Measurements from ENCODE around the gene SKAP1. TPM values are rescaled to one million over a fixed set of nuclear protein-coding genes. Genes with fewer than 3 reads are reported as not detected.
A peak's percentile ranks its signal among the peaks of the same experiment; 100 is the strongest.

Gene SKAP1
- total RNA-seq, 1 experiment from 2014 or later = 0.31 TPM

DNA sequence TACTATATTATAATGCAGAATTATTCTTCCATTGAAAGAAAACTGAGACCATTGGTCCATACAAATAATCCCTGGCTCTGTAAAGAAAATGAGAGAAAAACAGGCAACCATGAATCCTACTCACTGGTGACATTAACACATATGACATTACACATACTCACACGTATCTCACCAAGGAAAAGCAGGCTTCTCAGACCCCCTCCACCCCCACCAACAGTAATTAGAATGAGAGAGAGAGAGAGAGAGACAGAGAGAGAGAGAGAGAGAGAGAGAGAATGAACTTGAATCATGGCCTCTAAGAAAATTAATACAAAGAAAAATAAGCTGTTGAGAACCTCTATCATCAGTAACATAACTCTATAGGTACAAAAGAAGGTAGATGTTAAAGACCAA is 190.4 kb downstream of the SKAP1 start:
- no peaks in the 10 kb centered on the region for H3K36me3 ChIP-seq (ENCODE audit: low read depth)
- H3K4me2 ChIP-seq = peak overlapping the region; percentile 61
- no peaks in the 10 kb centered on the region for H3K27me3 ChIP-seq (ENCODE audit: insufficient read depth, low read depth)
- no peak for DNase-seq
- intact Hi-C loops (cut with micrococcal nuclease; ENCODE audit: unreplicated experiment) = no loop called here
- H3K79me2 ChIP-seq (ENCODE audit: low read depth) = no peaks in the 10 kb centered on the region
- H3K9me3 ChIP-seq (ENCODE audit: insufficient read depth, low read depth) = peaks cover 10% of the 10 kb centered on the region
- BruUV-seq (replicated peaks) = no TSS peak
- peaks cover 70% of the 10 kb centered on the region for H3F3A ChIP-seq (ENCODE audit: insufficient read depth, low read depth)
- peak overlapping the region; percentile 83 for H3K27ac ChIP-seq
- no peak overlapping the region for H3K4me3 ChIP-seq
- CTCF ChIA-PET = interaction anchor here (0.6 to 2.0 kb wide), 2 partner anchors 23 to 141 kb away, joined by 3 to 8 read pairs; no protein-coding TSS in a partner anchor
- H2AFZ ChIP-seq = peak overlapping the region; percentile 31; the same call in 1 of the 2 replicates
- H3K4me1 ChIP-seq (replicated peaks; ENCODE audit: insufficient read depth) = peaks cover 88% of the 10 kb centered on the region
- H4K20me1 ChIP-seq (ENCODE audit: insufficient read depth) = no peaks in the 10 kb centered on the region
- TF ChIP-seq, protein P1, sequence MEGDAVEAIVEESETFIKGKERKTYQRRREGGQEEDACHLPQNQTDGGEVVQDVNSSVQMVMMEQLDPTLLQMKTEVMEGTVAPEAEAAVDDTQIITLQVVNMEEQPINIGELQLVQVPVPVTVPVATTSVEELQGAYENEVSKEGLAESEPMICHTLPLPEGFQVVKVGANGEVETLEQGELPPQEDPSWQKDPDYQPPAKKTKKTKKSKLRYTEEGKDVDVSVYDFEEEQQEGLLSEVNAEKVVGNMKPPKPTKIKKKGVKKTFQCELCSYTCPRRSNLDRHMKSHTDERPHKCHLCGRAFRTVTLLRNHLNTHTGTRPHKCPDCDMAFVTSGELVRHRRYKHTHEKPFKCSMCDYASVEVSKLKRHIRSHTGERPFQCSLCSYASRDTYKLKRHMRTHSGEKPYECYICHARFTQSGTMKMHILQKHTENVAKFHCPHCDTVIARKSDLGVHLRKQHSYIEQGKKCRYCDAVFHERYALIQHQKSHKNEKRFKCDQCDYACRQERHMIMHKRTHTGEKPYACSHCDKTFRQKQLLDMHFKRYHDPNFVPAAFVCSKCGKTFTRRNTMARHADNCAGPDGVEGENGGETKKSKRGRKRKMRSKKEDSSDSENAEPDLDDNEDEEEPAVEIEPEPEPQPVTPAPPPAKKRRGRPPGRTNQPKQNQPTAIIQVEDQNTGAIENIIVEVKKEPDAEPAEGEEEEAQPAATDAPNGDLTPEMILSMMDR (conservative IDR thresholded peaks at IDR 0.05) = no peak
- TF ChIP-seq EZH2 (IDR thresholded peaks at IDR 0.05; ENCODE audit: low read depth) = no peak
- POLR2A ChIA-PET (ENCODE audit: unreplicated experiment) = no interaction called here
- no peaks in the 10 kb centered on the region for H3K9me2 ChIP-seq (ENCODE audit: insufficient read depth)

- H3K9me3 ChIP-seq (ENCODE audit: insufficient read depth, low read depth) = peaks cover 10% of the 10 kb centered on the region
- no TSS peak for BruUV-seq (replicated peaks)
- H2AFZ ChIP-seq = no peak overlapping the region
- peak overlapping the region; percentile 83 for H3K27ac ChIP-seq
- no peaks in the 10 kb centered on the region for H3K27me3 ChIP-seq (ENCODE audit: insufficient read depth, low read depth)
- H3K36me3 ChIP-seq (ENCODE audit: low read depth) = no peaks in the 10 kb centered on the region
- CTCF ChIA-PET = interaction anchor here (0.5 to 2.0 kb wide), 2 partner anchors 24 to 113 kb away, joined by 6 to 8 read pairs; no protein-coding TSS in a partner anchor
- H3K4me1 ChIP-seq (replicated peaks; ENCODE audit: insufficient read depth) = peaks cover 82% of the 10 kb centered on the region
- intact Hi-C loops (cut with micrococcal nuclease; ENCODE audit: unreplicated experiment) = no loop called here
- POLR2A ChIA-PET (ENCODE audit: unreplicated experiment) = no interaction called here
- no peak for DNase-seq
- peaks cover 64% of the 10 kb centered on the region for H3F3A ChIP-seq (ENCODE audit: insufficient read depth, low read depth)
- H4K20me1 ChIP-seq (ENCODE audit: insufficient read depth) = no peaks in the 10 kb centered on the region
- peak overlapping the region; percentile 16; the same call in 1 of the 2 replicates for H3K4me2 ChIP-seq
- H3K4me3 ChIP-seq = no peak overlapping the region
- no peaks in the 10 kb centered on the region for H3K79me2 ChIP-seq (ENCODE audit: low read depth)
- no peaks in the 10 kb centered on the region for H3K9me2 ChIP-seq (ENCODE audit: insufficient read depth)
- TF ChIP-seq, protein P1 (conservative IDR thresholded peaks at IDR 0.05) = no peak
- TF ChIP-seq EZH2 (IDR thresholded peaks at IDR 0.05; ENCODE audit: low read depth) = no peak
Measured at GRCh38 chr17:48238933-48239602, 190.9 kb downstream of the SKAP1 start.

GRCh38 chr17:48237456-48237855 is 192.6 kb downstream of the SKAP1 start:
- Histone ChIP-seq H3F3A (ENCODE audit: insufficient read depth, low read depth) (peaks cover 48% of the 10 kb centered on the region; the same call in 1 of the 2 replicates), H3K27me3 (ENCODE audit: insufficient read depth, low read depth) (no peaks in the 10 kb centered on the region), H3K9me2 (ENCODE audit: insufficient read depth) (no peaks in the 10 kb centered on the region), H3K9me3 (ENCODE audit: insufficient read depth, low read depth) (peaks cover 10% of the 10 kb centered on the region), H3K36me3 (ENCODE audit: low read depth) (no peaks in the 10 kb centered on the region), H3K4me3 (no peak overlapping the region), H4K20me1 (ENCODE audit: insufficient read depth) (no peaks in the 10 kb centered on the region), H3K27ac (peak overlapping the region; percentile 47), H3K4me2 (no peak overlapping the region), H3K4me1 (replicated peaks; ENCODE audit: insufficient read depth) (peaks cover 66% of the 10 kb centered on the region), H2AFZ (no peak overlapping the region), H3K79me2 (ENCODE audit: low read depth) (no peaks in the 10 kb centered on the region)
- no TSS peak for BruUV-seq (replicated peaks)
- ChIA-PET CTCF (no interaction called here), POLR2A (ENCODE audit: unreplicated experiment) (no interaction called here)
- TF ChIP-seq, protein P1 (conservative IDR thresholded peaks at IDR 0.05) = no peak
- no peak for TF ChIP-seq EZH2 (IDR thresholded peaks at IDR 0.05; ENCODE audit: low read depth)
- intact Hi-C loops (cut with micrococcal nuclease; ENCODE audit: unreplicated experiment) = no loop called here
- no peak for DNase-seq
